Transverse colon (tissue), 4 donors: ENCODE results near the gene CADM1. TPM values are rescaled to one million over a fixed set of nuclear protein-coding genes. Genes with fewer than 3 reads are reported as not detected.

ENCODE experiments used
- DNase-seq: peaks from one replicate; pipeline ENCODE4 v3.0.0-alpha.2; 2019
- H3K27ac ChIP-seq, 4 donors: fragments of 200-600 bp; sonication (generic); 2 replicates each; pipeline ENCODE4 v1.5.1; 2016 to 2018; ENCODE audit warnings: inconsistent platforms in 4 of 4
- H3K27me3 ChIP-seq: fragments of 200-600 bp; sonication (generic); 2 replicates; pipeline ENCODE4 v1.5.1; 2017; ENCODE audit warnings: inconsistent platforms
- H3K36me3 ChIP-seq, 4 donors: fragments of 200-600 bp; sonication (generic); 2 replicates each; pipeline ENCODE4 v1.5.1; 2017 to 2019; ENCODE audit warnings: inconsistent platforms in 4 of 4
- H3K4me1 ChIP-seq, 4 donors: fragments of 200-600 bp; sonication (generic); 2 replicates each; pipeline ENCODE4 v1.5.1; 2017 to 2020; ENCODE audit warnings: inconsistent platforms in 4 of 4
- H3K4me3 ChIP-seq, 4 donors: fragments of 200-600 bp; sonication (generic); 1 replicate in 1 of 4; 2 replicates in 3 of 4; pipeline versions ENCODE4 v1.5.1 to v1.6.1; 2017 to 2019; ENCODE audit warnings: inconsistent platforms in 4 of 4
- H3K9me3 ChIP-seq, 2 donors: fragments of 200-600 bp; sonication (generic); 2 replicates each; pipeline ENCODE4 v1.5.1; 2017 to 2019; ENCODE audit warnings: inconsistent platforms in 2 of 2
- EP300 ChIP-seq: sonication (generic); formaldehyde crosslinking; IDR thresholded peaks from one replicate; pipeline ENCODE4 v1.6.1; 2017; ENCODE audit warnings: antibody characterized with exemption, low read depth
- POLR2A ChIP-seq: fragments of 450-650 bp; IDR thresholded peaks from one replicate; pipeline ENCODE4 v1.6.1; 2016; ENCODE audit warnings: antibody characterized with exemption, mild to moderate bottlenecking, moderate library complexity
- POLR2AphosphoS5 ChIP-seq, 3 donors: sonication (generic); formaldehyde crosslinking; IDR thresholded peaks; one replicate each; pipeline ENCODE4 v1.6.1; 2016; ENCODE audit warnings: antibody characterized with exemption in 3 of 3
- WGBS, 2 donors: methylation state at CpG; one replicate each; pipeline ENCODE4 v1.1.5; 2018; ENCODE audit warnings: low coverage in 1 of 2; 5-methylcytosine and 5-hydroxymethylcytosine counted together
- in situ Hi-C, 4 donors: fragments of 200-750 bp; cut with MboI; loops; one replicate each; pipeline versions ENCODE4 v1.15.0 to v1.15.1; 2017; ENCODE audit warnings: low sequenced_read_pairs in 3 of 4, low pct_ligation_motif_present in 1 of 4, low pct_unique_long_range_greater_than_20kb in 1 of 4
- intact Hi-C: fragments of 100-400 bp; cut with DNase I; formaldehyde crosslinking; loops from one replicate; pipeline ENCODE4 v1.15.1; 2023; ENCODE audit warnings: low total_unique reads
- total RNA-seq, 4 donors: library from RNA; depleted of rRNA; stranded (reverse); fragments of >200 nt; gene quantifications; one replicate each; pipeline ENCODE4 v1.1.0, GENCODE V29; 2016
- TF ChIP-seq, protein P1 (sequence below), 5 experiments: fragments of 200-600 bp in 3 of 5; fragments of 450-650 bp in 2 of 5; sonication (generic) in 3 of 5; IDR thresholded peaks; 1 replicate in 2 of 5; 2 replicates in 3 of 5; pipeline ENCODE4 v1.5.1; 2016 to 2017; ENCODE audit warnings: antibody characterized with exemption in 5 of 5, inconsistent platforms in 3 of 5, mild to moderate bottlenecking in 2 of 5, moderate library complexity in 1 of 5

CADM1 gene
- total RNA-seq, 4 donors from 2014 or later: 2.8 to 6.4 (median 3.7) TPM

DNA sequence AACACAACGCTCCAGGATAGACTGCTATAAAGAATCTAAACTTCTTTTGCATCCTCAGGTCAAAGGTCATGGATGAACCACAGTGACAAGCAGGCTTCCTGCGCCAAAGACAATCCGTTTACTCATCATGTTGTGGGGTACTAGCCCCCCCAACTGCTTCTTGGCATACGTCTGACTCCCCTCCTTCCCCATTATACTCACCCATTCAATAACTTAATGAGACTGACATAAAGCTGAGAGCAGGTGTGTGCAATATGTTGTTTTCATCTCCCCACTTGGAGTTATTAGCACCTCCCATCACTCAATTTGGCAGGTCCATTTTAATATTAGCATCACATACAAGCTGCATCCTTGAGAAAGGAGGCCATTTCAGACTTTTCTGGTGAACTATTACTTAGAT, 157.1 kb downstream of the CADM1 start:
- no peak for DNase-seq
- Histone ChIP-seq H3K4me3 (no peak overlapping the region), H3K27ac (no peak overlapping the region), H3K4me1 (no peaks in the 10 kb centered on the region), H3K36me3 (no peaks in the 10 kb centered on the region), H3K27me3 (no peaks in the 10 kb centered on the region), H3K9me3 (no peaks in the 10 kb centered on the region)
- in situ Hi-C loops: loop anchor here (25.0 kb wide), 5 partner anchors 340 to 1340 kb away; no protein-coding TSS in a partner anchor
- 84 to 85% methylated on average over 4 of the region's 4 CpGs for WGBS, 2 donors
- intact Hi-C loops: no loop called here
- TF ChIP-seq EP300 (no peak), POLR2AphosphoS5 (IDR thresholded peaks at IDR 0.05) (no peak), POLR2A (no peak)
- TF ChIP-seq, protein P1, sequence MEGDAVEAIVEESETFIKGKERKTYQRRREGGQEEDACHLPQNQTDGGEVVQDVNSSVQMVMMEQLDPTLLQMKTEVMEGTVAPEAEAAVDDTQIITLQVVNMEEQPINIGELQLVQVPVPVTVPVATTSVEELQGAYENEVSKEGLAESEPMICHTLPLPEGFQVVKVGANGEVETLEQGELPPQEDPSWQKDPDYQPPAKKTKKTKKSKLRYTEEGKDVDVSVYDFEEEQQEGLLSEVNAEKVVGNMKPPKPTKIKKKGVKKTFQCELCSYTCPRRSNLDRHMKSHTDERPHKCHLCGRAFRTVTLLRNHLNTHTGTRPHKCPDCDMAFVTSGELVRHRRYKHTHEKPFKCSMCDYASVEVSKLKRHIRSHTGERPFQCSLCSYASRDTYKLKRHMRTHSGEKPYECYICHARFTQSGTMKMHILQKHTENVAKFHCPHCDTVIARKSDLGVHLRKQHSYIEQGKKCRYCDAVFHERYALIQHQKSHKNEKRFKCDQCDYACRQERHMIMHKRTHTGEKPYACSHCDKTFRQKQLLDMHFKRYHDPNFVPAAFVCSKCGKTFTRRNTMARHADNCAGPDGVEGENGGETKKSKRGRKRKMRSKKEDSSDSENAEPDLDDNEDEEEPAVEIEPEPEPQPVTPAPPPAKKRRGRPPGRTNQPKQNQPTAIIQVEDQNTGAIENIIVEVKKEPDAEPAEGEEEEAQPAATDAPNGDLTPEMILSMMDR (IDR thresholded peaks at IDR 0.05): no peak

DNA sequence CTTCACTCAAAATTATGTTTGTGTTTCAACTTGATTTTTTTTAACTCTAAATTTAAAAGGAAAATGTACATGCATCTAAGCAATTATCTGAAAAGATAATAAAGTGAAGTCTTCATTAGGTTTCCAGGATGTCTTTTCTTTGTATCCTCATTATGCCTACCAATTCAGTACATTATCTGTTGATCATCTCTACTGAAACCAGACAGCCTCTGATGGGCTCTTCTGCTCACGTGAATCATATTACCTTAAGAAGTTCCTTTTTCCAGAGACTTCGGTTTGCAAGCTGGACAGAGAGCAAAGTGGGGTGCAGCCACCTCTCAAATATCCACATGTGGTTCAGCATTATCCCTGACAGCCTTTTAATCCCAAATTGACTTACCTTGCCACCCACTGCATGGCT, 158.4 kb downstream of the CADM1 start:
- TF ChIP-seq EP300 (no peak), POLR2A (no peak), POLR2AphosphoS5 (IDR thresholded peaks at IDR 0.05) (no peak)
- TF ChIP-seq, protein P1 (IDR thresholded peaks at IDR 0.05): no peak
- 77% methylated on average over 2 of the region's 2 CpGs; no CpG with 5 or more reads in 1 of the 2 donors for WGBS, 2 donors

DNA sequence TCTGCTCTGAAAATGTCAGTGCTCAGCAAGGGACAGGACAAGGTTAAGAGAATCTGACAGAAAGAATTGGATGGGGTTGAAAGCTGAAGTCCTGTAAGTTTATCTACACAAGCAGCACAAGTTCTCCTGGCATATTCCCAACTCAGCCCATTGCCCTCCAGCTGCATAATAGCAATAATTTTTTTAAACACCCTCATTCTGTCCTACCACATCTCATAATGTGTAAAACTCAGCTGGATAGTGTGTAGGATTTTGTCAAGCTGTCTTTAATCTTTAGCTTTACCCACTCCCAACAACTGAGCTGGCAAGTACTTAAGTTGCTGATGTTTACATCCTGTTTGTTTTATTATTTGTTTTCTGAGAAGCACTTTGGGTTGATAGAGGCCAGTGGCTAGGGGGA, 158.9 kb downstream of the CADM1 start:
- H3K27me3 ChIP-seq: no peaks in the 10 kb centered on the region
- in situ Hi-C loops: loop anchor here (25.0 kb wide), 5 partner anchors 342 to 1342 kb away; no protein-coding TSS in a partner anchor

More for the DNA sequence above, 158.4 kb downstream of the CADM1 start:
- intact Hi-C loops (no loop called here), in situ Hi-C loops (loop anchor here (25.0 kb wide), 5 partner anchors 341 to 1341 kb away; no protein-coding TSS in a partner anchor)
- H3K4me3 ChIP-seq: no peak overlapping the region
- H3K9me3 ChIP-seq: no peaks in the 10 kb centered on the region
- DNase-seq: no peak
- H3K27me3 ChIP-seq: no peaks in the 10 kb centered on the region
- no peak overlapping the region for H3K27ac ChIP-seq
- no peaks in the 10 kb centered on the region for H3K36me3 ChIP-seq
- H3K4me1 ChIP-seq: no peaks in the 10 kb centered on the region

DNA sequence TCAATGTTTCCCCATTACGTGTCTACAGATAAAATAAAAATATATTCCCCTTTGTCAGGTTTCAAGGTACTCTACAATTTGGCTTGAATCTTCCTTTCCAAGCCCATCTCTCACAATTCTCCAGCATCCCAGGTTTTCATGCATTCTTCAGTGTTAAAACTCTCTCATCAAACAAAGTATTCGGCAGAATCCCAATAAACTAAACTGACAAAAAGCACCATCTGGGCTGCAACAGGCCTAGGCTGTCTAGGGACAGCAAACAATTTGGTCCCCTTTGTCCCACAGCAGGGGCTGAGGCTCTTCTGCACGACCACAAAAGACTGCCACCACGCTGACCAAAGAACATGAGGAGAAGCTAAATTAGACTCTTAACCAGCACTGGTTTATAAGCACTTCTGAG, 159.4 kb downstream of the CADM1 start:
- H3K27me3 ChIP-seq: no peaks in the 10 kb centered on the region
- H3K4me3 ChIP-seq: no peak overlapping the region
- WGBS, 2 donors: 64 to 82% methylated on average over 4 of the region's 4 CpGs
- TF ChIP-seq POLR2AphosphoS5 (IDR thresholded peaks at IDR 0.05): no peak
- TF ChIP-seq, protein P1 (IDR thresholded peaks at IDR 0.05): no peak
- TF ChIP-seq EP300: no peak
- no peak for TF ChIP-seq POLR2A
- no peak for DNase-seq
- intact Hi-C loops (no loop called here), in situ Hi-C loops (loop anchor here (25.0 kb wide), 5 partner anchors 342 to 1342 kb away; no protein-coding TSS in a partner anchor)
- no peak overlapping the region for H3K27ac ChIP-seq
- no peaks in the 10 kb centered on the region for H3K9me3 ChIP-seq
- H3K36me3 ChIP-seq: no peaks in the 10 kb centered on the region
- H3K4me1 ChIP-seq: no peaks in the 10 kb centered on the region

More for the DNA sequence above, 158.9 kb downstream of the CADM1 start:
- no peaks in the 10 kb centered on the region for H3K9me3 ChIP-seq
- no peak overlapping the region for H3K4me3 ChIP-seq
- H3K27ac ChIP-seq: no peak overlapping the region
- intact Hi-C loops: no loop called here
- DNase-seq: no peak
- no peaks in the 10 kb centered on the region for H3K36me3 ChIP-seq
- H3K4me1 ChIP-seq: no peaks in the 10 kb centered on the region
- TF ChIP-seq, protein P1 (IDR thresholded peaks at IDR 0.05): no peak
- TF ChIP-seq EP300: no peak
- no peak for TF ChIP-seq POLR2AphosphoS5 (IDR thresholded peaks at IDR 0.05)
- TF ChIP-seq POLR2A: no peak
